Esophagus muscularis mucosa (tissue), 3 donors: ENCODE results near the gene CCDC187.

ENCODE experiments used
- EP300 ChIP-seq: sonication (generic); formaldehyde crosslinking; IDR thresholded peaks from one replicate; pipeline ENCODE4 v1.6.1; 2017; ENCODE audit warnings: antibody characterized with exemption
- POLR2A ChIP-seq: fragments of 450-650 bp; IDR thresholded peaks from one replicate; pipeline ENCODE4 v1.6.1; 2017; ENCODE audit warnings: antibody characterized with exemption, moderate library complexity, mild to moderate bottlenecking, low read depth
- POLR2AphosphoS5 ChIP-seq, 2 donors: sonication (generic); formaldehyde crosslinking; IDR thresholded peaks; one replicate each; pipeline ENCODE4 v1.6.1; 2017; ENCODE audit warnings: antibody characterized with exemption in 2 of 2

DNA sequence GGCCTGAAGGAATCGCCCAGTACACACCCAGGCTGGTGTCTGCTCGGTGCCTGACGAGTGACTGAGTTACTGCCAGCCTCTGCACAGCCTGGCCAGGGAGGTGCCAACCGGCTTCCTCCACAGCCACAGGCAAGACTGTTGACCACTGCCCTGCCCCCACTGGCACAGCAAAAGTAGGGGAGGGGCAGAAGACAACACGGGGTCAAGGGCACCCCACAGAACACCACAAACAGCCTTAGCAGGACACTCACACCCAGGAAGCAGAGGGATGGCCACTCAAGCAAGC, 98.2 kb downstream of the CCDC187 start:
- no peak for TF ChIP-seq POLR2AphosphoS5 (IDR thresholded peaks at IDR 0.05)
- TF ChIP-seq POLR2A = no peak
- no peak for TF ChIP-seq EP300
